K562 (cell line): Measurements from ENCODE around the gene PRR29. TPM values are rescaled to one million over a fixed set of nuclear protein-coding genes. Genes with fewer than 3 reads are reported as not detected.

Source experiments
- ATAC-seq: fragments of 200-7000 bp; cut with Tn5 transposase; 3 replicates; pipeline ENCODE4 v1.9.1; 2020; ENCODE audit warnings: moderate library complexity
- BruUV-seq: library from RNA; stranded (reverse); fragments of 400-500 nt; replicated peaks from 2 replicates; lab custom pipeline; 2021; lab: Mats Ljungman, UMichigan
- CTCF ChIA-PET: fragments of 300-600 bp; formaldehyde crosslinking; extraction: SDS; loops from one replicate; lab custom pipeline; 2021; ENCODE audit warnings: low intra/inter-chr PET ratio; lab: Yijun Ruan, JAX
- POLR2A ChIA-PET: fragments of 300-600, 350-650 bp; sonication (Branson Sonifier 250); formaldehyde crosslinking; extraction: SDS; loops from one replicate; lab custom pipeline; 2021; ENCODE audit warnings: antibody characterized with exemption, inconsistent platforms; lab: Yijun Ruan, JAX
- DNase-seq, 4 experiments: peaks; one replicate each; pipeline versions ENCODE4 v3.0.0 to v3.0.0-alpha.2; 2011 to 2018; ENCODE audit warnings: low spot score in 3 of 4, mixed read lengths in 3 of 4; ENCODE audit errors: extremely low read depth in 1 of 4
- FAIRE-seq: peaks from 2 replicates; lab custom pipeline; 2011; peaks lifted over from hg19 to GRCh38; lab: Jason Lieb, UNC
- H2AFZ ChIP-seq: 2 replicates; pipeline ENCODE4 v1.6.0; 2011; ENCODE audit warnings: low read depth, low read length, control low read depth, inconsistent platforms
- H3K27ac ChIP-seq: fragments of 200-600 bp; 3 replicates; pipeline ENCODE4 v1.8.0; 2011; ENCODE audit warnings: low read depth, mild to moderate bottlenecking, control low read depth, inconsistent platforms, low read length, moderate library complexity, mixed read lengths; ENCODE audit errors: extremely low read depth
- H3K27me3 ChIP-seq, 2 experiments: fragments of 300-600 bp in 1 of 2; 2 replicates in 1 of 2; 3 replicates in 1 of 2; pipeline versions ENCODE4 v1.6.0 to v1.8.0; 2011; ENCODE audit warnings: inconsistent platforms in 2 of 2, low read length in 2 of 2, mild to moderate bottlenecking in 1 of 2, mixed read lengths in 1 of 2, moderate library complexity in 1 of 2; ENCODE audit not compliant: control insufficient read depth in 2 of 2, insufficient read depth in 2 of 2
- H3K36me3 ChIP-seq: fragments of 300-600 bp; 3 replicates; pipeline ENCODE4 v1.8.0; 2011; ENCODE audit warnings: mild to moderate bottlenecking, low read length, inconsistent platforms; ENCODE audit not compliant: control insufficient read depth, insufficient read depth
- H3K4me1 ChIP-seq, 2 experiments: fragments of 200-600 bp in 1 of 2; replicated peaks in 1 of 2; 2 replicates in 1 of 2; 3 replicates in 1 of 2; pipeline versions ENCODE4 v1.5.1 to v1.8.0; 2011; ENCODE audit warnings: inconsistent platforms in 2 of 2, low read length in 2 of 2, mild to moderate bottlenecking in 1 of 2, mixed read lengths in 1 of 2, moderate library complexity in 1 of 2; ENCODE audit not compliant: control insufficient read depth in 2 of 2, insufficient read depth in 2 of 2
- H3K4me2 ChIP-seq: 2 replicates; pipeline ENCODE4 v1.6.1; 2011; ENCODE audit warnings: low read length, control low read depth, inconsistent platforms, mixed read lengths; ENCODE audit not compliant: insufficient read depth
- H3K4me3 ChIP-seq: fragments of 200-600 bp; sonication (generic), shearing (Covaris generic); 2 replicates; pipeline ENCODE4 v1.5.1; 2016; ENCODE audit warnings: control low read depth, inconsistent platforms
- H3K79me2 ChIP-seq: fragments of 200-600 bp; 3 replicates; pipeline ENCODE4 v1.8.0; 2011; ENCODE audit warnings: low read length, inconsistent platforms; ENCODE audit not compliant: control insufficient read depth, insufficient read depth
- H3K9ac ChIP-seq, 2 experiments: 2 replicates each; pipeline versions ENCODE4 v1.6.0 to v1.6.1; 2011; ENCODE audit warnings: low read depth in 2 of 2, low read length in 2 of 2, control low read depth in 1 of 2, inconsistent platforms in 1 of 2, mild to moderate bottlenecking in 1 of 2, mixed read lengths in 1 of 2; ENCODE audit not compliant: insufficient read depth in 1 of 2
- H3K9me1 ChIP-seq: one replicate; pipeline ENCODE4 v1.6.0; 2011; ENCODE audit warnings: inconsistent platforms, mild to moderate bottlenecking, low read length, moderate library complexity; ENCODE audit not compliant: control insufficient read depth, insufficient read depth
- H3K9me3 ChIP-seq: replicated peaks from 2 replicates; pipeline ENCODE4 v1.5.1; 2011; ENCODE audit warnings: low read depth, low read length, inconsistent platforms; ENCODE audit not compliant: control insufficient read depth, insufficient read depth
- H4K20me1 ChIP-seq: replicated peaks from 2 replicates; pipeline ENCODE4 v1.6.1; 2011; ENCODE audit warnings: low read length, inconsistent platforms, mixed read lengths; ENCODE audit not compliant: control insufficient read depth, insufficient read depth
- ETV1 ChIP-seq: fragments of 450-650 bp; conservative IDR thresholded peaks from 2 replicates; pipeline ENCODE4 v1.6.1; 2016; ENCODE audit warnings: missing genetic modification characterization, control low read depth, low read depth, missing compliant biosample characterization
- MCM5 ChIP-seq: fragments of 450-650 bp; IDR thresholded peaks from 2 replicates; pipeline ENCODE4 v1.6.1; 2016; ENCODE audit warnings: low read depth
- NFIX ChIP-seq: fragments of 250-450 bp; sonication (Bioruptor Pico); IDR thresholded peaks from 2 replicates; pipeline ENCODE4 v1.4.0; 2020; ENCODE audit warnings: low read depth, mild to moderate bottlenecking, moderate library complexity
- POLR2H ChIP-seq: IDR thresholded peaks from 2 replicates; pipeline ENCODE4 v1.6.1; 2016; ENCODE audit warnings: missing genetic modification characterization, low read depth, mild to moderate bottlenecking, control low read depth, missing compliant biosample characterization, moderate library complexity
- POLR3G ChIP-seq: IDR thresholded peaks from 2 replicates; pipeline ENCODE4 v1.6.1; 2011; ENCODE audit not compliant: insufficient read length, insufficient replicate concordance; ENCODE audit errors: extremely low read depth
- TAF1 ChIP-seq: IDR thresholded peaks from 2 replicates; pipeline ENCODE4 v1.6.1; 2011; ENCODE audit warnings: mild to moderate bottlenecking, low read length, moderate library complexity; ENCODE audit not compliant: insufficient read depth, control insufficient read depth, severe bottlenecking; ENCODE audit errors: extremely low read depth
- TAL1 ChIP-seq: fragments of 450-650 bp; IDR thresholded peaks from 2 replicates; pipeline ENCODE4 v1.6.1; 2016; ENCODE audit warnings: mild to moderate bottlenecking
- ZNF436 ChIP-seq: fragments of 250-450, 450-650 bp; sonication (Bioruptor Pico); formaldehyde crosslinking; IDR thresholded peaks from 2 replicates; pipeline ENCODE4 v1.7.0; 2020; ENCODE audit warnings: mild to moderate bottlenecking
- ZNF76 ChIP-seq: fragments of 250-450 bp; sonication (Bioruptor Pico); IDR thresholded peaks from 2 replicates; pipeline ENCODE4 v1.4.0; 2020; ENCODE audit warnings: mild to moderate bottlenecking, moderate library complexity, borderline replicate concordance
- WGBS: fragments of 100-300 bp; shearing (Covaris generic); methylation state at CpG from one replicate; pipeline ENCODE4 v1.1.6; 2016; ENCODE audit warnings: low coverage, mixed read lengths; ENCODE audit not compliant: insufficient coverage; ENCODE audit errors: missing lambda C conversion rate; 5-methylcytosine and 5-hydroxymethylcytosine counted together
- in situ Hi-C: fragments of 300-500 bp; cut with MboI; formaldehyde crosslinking; loops from 4 replicates; pipeline ENCODE4 v1.15.0; 2018; ENCODE audit warnings: inconsistent platforms, mixed read lengths
- intact Hi-C: fragments of 100-400 bp; cut with micrococcal nuclease; formaldehyde crosslinking; loops from 2 replicates; pipeline ENCODE4 v1.14.2; 2022
- polyA plus RNA-seq, 8 experiments: library from polyadenylated mRNA; depleted of rRNA in 4 of 8; stranded (reverse) in 5 of 8; unstranded in 3 of 8; fragments of >200 nt; fragmentation: Nextera tagmentation in 2 of 8; fragmentation: Illumina TruSeq in 1 of 8; extraction: Ambion mirVana in 2 of 8; extraction: Trizol in 1 of 8; gene quantifications; 2 replicates each; pipeline versions ENCODE4 v1.2.1 to v1.2.3, GENCODE V29; 2011 to 2014; ENCODE audit warnings: inconsistent platforms in 1 of 8, missing spikeins in 1 of 8
- total RNA-seq, 7 experiments: library from RNA; depleted of rRNA in 6 of 7; stranded (reverse); fragments of >200 nt in 6 of 7; fragmentation: Illumina TruSeq in 2 of 7; extraction: Trizol in 2 of 7; gene quantifications; 2 replicates each; pipeline versions ENCODE4 v1.2.1 to v1.2.3, GENCODE V29; 2011 to 2021; ENCODE audit warnings: low replicate concordance in 1 of 7
- TF ChIP-seq, protein P1 (sequence below): fragments of 250-450 bp; sonication (Bioruptor Pico); IDR thresholded peaks from 2 replicates; pipeline ENCODE4 v1.9.0; 2021; ENCODE audit warnings: mild to moderate bottlenecking
- TF ChIP-seq, protein P2 (sequence below): fragments of 450-650 bp; IDR thresholded peaks from 2 replicates; pipeline ENCODE4 v1.6.1; 2018; ENCODE audit not compliant: partially characterized antibody

PRR29 gene
- total and polyA plus RNA-seq, 9 of the 15 experiments (the other 6 are each of a cell fraction or from before 2014, with no cell fraction given): 0.08 to 0.58 (median 0.15) TPM; not detected in 5

DNA sequence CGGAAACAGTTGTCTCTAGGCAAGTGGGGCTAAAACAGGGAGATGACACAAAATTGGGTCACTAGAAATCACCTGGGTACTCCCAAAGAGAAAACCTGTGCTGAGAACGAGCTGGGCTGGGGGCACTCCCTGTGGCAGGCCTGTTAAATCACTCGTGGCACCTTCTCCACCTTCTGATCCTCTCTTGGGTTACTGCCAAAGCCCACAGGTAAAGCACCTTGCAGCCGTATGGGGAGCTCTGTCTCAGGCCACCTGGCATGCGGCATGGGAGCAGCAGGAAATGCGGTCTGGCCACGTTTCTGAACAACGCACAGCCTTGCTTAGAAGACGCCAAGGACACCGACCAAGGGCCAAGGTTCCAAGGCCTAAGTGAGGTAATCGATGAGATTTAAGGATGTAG, 43.8 kb downstream of the PRR29 start:
- POLR2A ChIA-PET: interaction anchor here (0.8 to 1.3 kb wide), 4 partner anchors 11 to 34 kb away, joined by 3 read pairs; no protein-coding TSS in a partner anchor
- TF ChIP-seq POLR3G (no peak), NFIX (no peak), TAL1 (no peak), ZNF436 (CRISPR knock-in tag) (no peak), POLR2H (tag) (no peak), ETV1 (tag) (no peak), ZNF76 (CRISPR knock-in tag) (no peak), MCM5 (no peak), TAF1 (no peak)
- TF ChIP-seq, protein P1, sequence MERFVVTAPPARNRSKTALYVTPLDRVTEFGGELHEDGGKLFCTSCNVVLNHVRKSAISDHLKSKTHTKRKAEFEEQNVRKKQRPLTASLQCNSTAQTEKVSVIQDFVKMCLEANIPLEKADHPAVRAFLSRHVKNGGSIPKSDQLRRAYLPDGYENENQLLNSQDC (CRISPR knock-in tag): no peak
- TF ChIP-seq, protein P2, sequence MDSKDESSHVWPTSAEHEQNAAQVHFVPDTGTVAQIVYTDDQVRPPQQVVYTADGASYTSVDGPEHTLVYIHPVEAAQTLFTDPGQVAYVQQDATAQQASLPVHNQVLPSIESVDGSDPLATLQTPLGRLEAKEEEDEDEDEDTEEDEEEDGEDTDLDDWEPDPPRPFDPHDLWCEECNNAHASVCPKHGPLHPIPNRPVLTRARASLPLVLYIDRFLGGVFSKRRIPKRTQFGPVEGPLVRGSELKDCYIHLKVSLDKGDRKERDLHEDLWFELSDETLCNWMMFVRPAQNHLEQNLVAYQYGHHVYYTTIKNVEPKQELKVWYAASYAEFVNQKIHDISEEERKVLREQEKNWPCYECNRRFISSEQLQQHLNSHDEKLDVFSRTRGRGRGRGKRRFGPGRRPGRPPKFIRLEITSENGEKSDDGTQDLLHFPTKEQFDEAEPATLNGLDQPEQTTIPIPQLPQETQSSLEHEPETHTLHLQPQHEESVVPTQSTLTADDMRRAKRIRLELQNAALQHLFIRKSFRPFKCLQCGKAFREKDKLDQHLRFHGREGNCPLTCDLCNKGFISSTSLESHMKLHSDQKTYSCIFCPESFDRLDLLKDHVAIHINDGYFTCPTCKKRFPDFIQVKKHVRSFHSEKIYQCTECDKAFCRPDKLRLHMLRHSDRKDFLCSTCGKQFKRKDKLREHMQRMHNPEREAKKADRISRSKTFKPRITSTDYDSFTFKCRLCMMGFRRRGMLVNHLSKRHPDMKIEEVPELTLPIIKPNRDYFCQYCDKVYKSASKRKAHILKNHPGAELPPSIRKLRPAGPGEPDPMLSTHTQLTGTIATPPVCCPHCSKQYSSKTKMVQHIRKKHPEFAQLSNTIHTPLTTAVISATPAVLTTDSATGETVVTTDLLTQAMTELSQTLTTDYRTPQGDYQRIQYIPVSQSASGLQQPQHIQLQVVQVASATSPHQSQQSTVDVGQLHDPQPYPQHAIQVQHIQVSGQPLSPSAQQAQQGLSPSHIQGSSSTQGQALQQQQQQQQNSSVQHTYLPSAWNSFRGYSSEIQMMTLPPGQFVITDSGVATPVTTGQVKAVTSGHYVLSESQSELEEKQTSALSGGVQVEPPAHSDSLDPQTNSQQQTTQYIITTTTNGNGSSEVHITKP: no peak

More for the DNA sequence above, 43.8 kb downstream of the PRR29 start:
- Histone ChIP-seq H3K9me3 (no peaks in the 10 kb centered on the region), H4K20me1 (no peaks in the 10 kb centered on the region), H3K36me3 (peaks cover 41% of the 10 kb centered on the region; the same call in 2 of the 3 replicates), H3K27ac (no peak overlapping the region), H3K79me2 (no peaks in the 10 kb centered on the region), H3K9ac (no peak overlapping the region), H3K4me3 (no peak overlapping the region), H2AFZ (no peak overlapping the region), H3K9me1 (no peaks in the 10 kb centered on the region), H3K4me2 (no peak overlapping the region), H3K27me3 (no peaks in the 10 kb centered on the region), H3K4me1 (peaks cover 0 to 4% of the 10 kb centered on the region in 2 experiments; a peak in 3 of 5 replicates)
- 55% methylated on average over 10 of the region's 11 CpGs for WGBS
- no TSS peak for BruUV-seq
- DNase-seq (no peak), FAIRE-seq (no peak), ATAC-seq (no peak)
- intact Hi-C loops (no loop called here), in situ Hi-C loops (no loop called here)
- CTCF ChIA-PET: no interaction called here
